HL-60 (cell line): ENCODE results near the gene TESK2.

Experiments
- GABPA ChIP-seq: IDR thresholded peaks from 2 replicates; pipeline ENCODE4 v1.6.1; 2012; ENCODE audit warnings: low read depth
- POLR2AphosphoS5 ChIP-seq: IDR thresholded peaks from 2 replicates; pipeline ENCODE4 v1.6.1; 2012; ENCODE audit warnings: low read depth
- SPI1 ChIP-seq: IDR thresholded peaks from 2 replicates; pipeline ENCODE4 v1.6.1; 2012; ENCODE audit warnings: low read depth, mild to moderate bottlenecking, borderline replicate concordance
- TF ChIP-seq, protein P1 (sequence below): IDR thresholded peaks from one replicate; pipeline ENCODE4 v1.5.1; 2011; ENCODE audit warnings: low read length, control low read depth, inconsistent platforms; ENCODE audit not compliant: insufficient read depth
- TF ChIP-seq, protein P2 (sequence below): IDR thresholded peaks from 2 replicates; pipeline ENCODE4 v1.6.1; 2012; ENCODE audit warnings: low read depth; ENCODE audit not compliant: insufficient replicate concordance

DNA sequence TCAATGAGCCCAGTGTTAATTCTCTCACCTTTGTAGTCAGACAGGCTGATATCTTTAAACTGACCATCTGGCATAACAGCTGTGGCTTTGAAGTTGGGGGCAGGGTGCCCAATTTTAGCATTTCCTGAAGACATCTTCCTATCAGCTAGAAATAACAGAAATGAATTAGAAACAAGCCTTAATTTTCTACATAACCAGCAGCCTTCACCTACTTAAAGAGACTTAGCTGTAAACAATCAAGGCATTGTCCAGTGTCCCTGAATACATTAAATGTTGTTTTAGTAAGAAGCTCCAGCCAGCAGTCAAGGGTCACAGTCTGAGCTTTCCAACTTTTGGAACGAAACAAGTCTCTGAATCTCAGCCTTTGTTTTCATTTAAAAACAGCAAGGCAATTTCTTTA is 27.9 kb upstream of the TESK2 start:
- TF ChIP-seq, protein P1, sequence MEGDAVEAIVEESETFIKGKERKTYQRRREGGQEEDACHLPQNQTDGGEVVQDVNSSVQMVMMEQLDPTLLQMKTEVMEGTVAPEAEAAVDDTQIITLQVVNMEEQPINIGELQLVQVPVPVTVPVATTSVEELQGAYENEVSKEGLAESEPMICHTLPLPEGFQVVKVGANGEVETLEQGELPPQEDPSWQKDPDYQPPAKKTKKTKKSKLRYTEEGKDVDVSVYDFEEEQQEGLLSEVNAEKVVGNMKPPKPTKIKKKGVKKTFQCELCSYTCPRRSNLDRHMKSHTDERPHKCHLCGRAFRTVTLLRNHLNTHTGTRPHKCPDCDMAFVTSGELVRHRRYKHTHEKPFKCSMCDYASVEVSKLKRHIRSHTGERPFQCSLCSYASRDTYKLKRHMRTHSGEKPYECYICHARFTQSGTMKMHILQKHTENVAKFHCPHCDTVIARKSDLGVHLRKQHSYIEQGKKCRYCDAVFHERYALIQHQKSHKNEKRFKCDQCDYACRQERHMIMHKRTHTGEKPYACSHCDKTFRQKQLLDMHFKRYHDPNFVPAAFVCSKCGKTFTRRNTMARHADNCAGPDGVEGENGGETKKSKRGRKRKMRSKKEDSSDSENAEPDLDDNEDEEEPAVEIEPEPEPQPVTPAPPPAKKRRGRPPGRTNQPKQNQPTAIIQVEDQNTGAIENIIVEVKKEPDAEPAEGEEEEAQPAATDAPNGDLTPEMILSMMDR, result no peak
- TF ChIP-seq, protein P2, sequence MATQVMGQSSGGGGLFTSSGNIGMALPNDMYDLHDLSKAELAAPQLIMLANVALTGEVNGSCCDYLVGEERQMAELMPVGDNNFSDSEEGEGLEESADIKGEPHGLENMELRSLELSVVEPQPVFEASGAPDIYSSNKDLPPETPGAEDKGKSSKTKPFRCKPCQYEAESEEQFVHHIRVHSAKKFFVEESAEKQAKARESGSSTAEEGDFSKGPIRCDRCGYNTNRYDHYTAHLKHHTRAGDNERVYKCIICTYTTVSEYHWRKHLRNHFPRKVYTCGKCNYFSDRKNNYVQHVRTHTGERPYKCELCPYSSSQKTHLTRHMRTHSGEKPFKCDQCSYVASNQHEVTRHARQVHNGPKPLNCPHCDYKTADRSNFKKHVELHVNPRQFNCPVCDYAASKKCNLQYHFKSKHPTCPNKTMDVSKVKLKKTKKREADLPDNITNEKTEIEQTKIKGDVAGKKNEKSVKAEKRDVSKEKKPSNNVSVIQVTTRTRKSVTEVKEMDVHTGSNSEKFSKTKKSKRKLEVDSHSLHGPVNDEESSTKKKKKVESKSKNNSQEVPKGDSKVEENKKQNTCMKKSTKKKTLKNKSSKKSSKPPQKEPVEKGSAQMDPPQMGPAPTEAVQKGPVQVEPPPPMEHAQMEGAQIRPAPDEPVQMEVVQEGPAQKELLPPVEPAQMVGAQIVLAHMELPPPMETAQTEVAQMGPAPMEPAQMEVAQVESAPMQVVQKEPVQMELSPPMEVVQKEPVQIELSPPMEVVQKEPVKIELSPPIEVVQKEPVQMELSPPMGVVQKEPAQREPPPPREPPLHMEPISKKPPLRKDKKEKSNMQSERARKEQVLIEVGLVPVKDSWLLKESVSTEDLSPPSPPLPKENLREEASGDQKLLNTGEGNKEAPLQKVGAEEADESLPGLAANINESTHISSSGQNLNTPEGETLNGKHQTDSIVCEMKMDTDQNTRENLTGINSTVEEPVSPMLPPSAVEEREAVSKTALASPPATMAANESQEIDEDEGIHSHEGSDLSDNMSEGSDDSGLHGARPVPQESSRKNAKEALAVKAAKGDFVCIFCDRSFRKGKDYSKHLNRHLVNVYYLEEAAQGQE, result no peak
- TF ChIP-seq GABPA, result no peak
- no peak for TF ChIP-seq POLR2AphosphoS5
- TF ChIP-seq SPI1, result no peak
